Smooth muscle cell (in vitro differentiated cells): Measurements from ENCODE around the gene CCDC136. TPM values are rescaled to one million over a fixed set of nuclear protein-coding genes. Genes with fewer than 3 reads are reported as not detected.

ENCODE experiments used
- DNase-seq: peaks from one replicate; lab custom pipeline; 2025; ENCODE audit not compliant: unreplicated experiment; lab: John Stamatoyannopoulos, UW
- H2AFZ ChIP-seq: fragments of 200-600 bp; sonication (generic); 2 replicates; pipeline ENCODE4 v1.6.0; 2016; ENCODE audit warnings: antibody characterized with exemption, low read depth, mild to moderate bottlenecking
- H3F3A ChIP-seq: fragments of 200-600 bp; sonication (generic); 2 replicates; pipeline ENCODE4 v1.6.0; 2017; ENCODE audit warnings: antibody characterized with exemption, low read depth
- H3K27ac ChIP-seq: fragments of 200-600 bp; sonication (generic); 2 replicates; pipeline ENCODE4 v1.5.1; 2016; ENCODE audit warnings: low read depth, mild to moderate bottlenecking
- H3K27me3 ChIP-seq: fragments of 200-600 bp; sonication (generic); 2 replicates; pipeline ENCODE4 v1.6.1; 2016; ENCODE audit warnings: low read depth, mild to moderate bottlenecking
- H3K36me3 ChIP-seq: fragments of 200-600 bp; sonication (generic); 2 replicates; pipeline ENCODE4 v1.5.1; 2016; ENCODE audit warnings: low read depth
- H3K4me1 ChIP-seq: fragments of 200-600 bp; sonication (generic); 2 replicates; pipeline ENCODE4 v1.5.1; 2016; ENCODE audit warnings: low read depth
- H3K4me2 ChIP-seq: fragments of 200-600 bp; sonication (generic); 2 replicates; pipeline ENCODE4 v1.6.0; 2016; ENCODE audit warnings: mild to moderate bottlenecking
- H3K4me3 ChIP-seq: fragments of 200-600 bp; sonication (generic); 2 replicates; pipeline ENCODE4 v1.5.1; 2016; ENCODE audit warnings: mild to moderate bottlenecking
- H3K79me2 ChIP-seq: fragments of 200-600 bp; sonication (generic); 2 replicates; pipeline ENCODE4 v1.6.0; 2016; ENCODE audit warnings: low read depth, mild to moderate bottlenecking
- H3K9ac ChIP-seq: fragments of 200-600 bp; sonication (generic); 2 replicates; pipeline ENCODE4 v1.6.0; 2016; ENCODE audit warnings: low read depth
- H3K9me3 ChIP-seq: fragments of 200-600 bp; sonication (generic); replicated peaks from 2 replicates; pipeline ENCODE4 v1.5.1; 2016; ENCODE audit warnings: low read depth
- H4K20me1 ChIP-seq: fragments of 200-600 bp; sonication (generic); 2 replicates; pipeline ENCODE4 v1.6.0; 2016; ENCODE audit warnings: low read depth
- CTCF ChIP-seq: fragments of 200-600 bp; sonication (generic); IDR thresholded peaks from 2 replicates; pipeline ENCODE4 v1.5.1; 2017; ENCODE audit warnings: borderline replicate concordance, mild to moderate bottlenecking, antibody characterized with exemption; ENCODE audit not compliant: insufficient read depth, poor library complexity, severe bottlenecking
- WGBS: methylation state at CpG from one replicate; pipeline ENCODE4 v1.1.7; 2016; ENCODE audit warnings: low lambda C conversion rate; 5-methylcytosine and 5-hydroxymethylcytosine counted together
- polyA plus RNA-seq: library from polyadenylated mRNA; unstranded; fragments of >200 nt; fragmentation: Nextera tagmentation; extraction: Ambion mirVana; gene quantifications from 2 replicates; pipeline ENCODE4 v1.2.1, GENCODE V29; 2016
- total RNA-seq: library from RNA; depleted of rRNA; stranded (reverse); fragments of >200 nt; gene quantifications from 2 replicates; pipeline ENCODE4 v1.2.3, GENCODE V29; 2014

The CCDC136 gene
- total and polyA plus RNA-seq, 2 experiments from 2014 or later: 2.7 to 3.1 TPM

DNA sequence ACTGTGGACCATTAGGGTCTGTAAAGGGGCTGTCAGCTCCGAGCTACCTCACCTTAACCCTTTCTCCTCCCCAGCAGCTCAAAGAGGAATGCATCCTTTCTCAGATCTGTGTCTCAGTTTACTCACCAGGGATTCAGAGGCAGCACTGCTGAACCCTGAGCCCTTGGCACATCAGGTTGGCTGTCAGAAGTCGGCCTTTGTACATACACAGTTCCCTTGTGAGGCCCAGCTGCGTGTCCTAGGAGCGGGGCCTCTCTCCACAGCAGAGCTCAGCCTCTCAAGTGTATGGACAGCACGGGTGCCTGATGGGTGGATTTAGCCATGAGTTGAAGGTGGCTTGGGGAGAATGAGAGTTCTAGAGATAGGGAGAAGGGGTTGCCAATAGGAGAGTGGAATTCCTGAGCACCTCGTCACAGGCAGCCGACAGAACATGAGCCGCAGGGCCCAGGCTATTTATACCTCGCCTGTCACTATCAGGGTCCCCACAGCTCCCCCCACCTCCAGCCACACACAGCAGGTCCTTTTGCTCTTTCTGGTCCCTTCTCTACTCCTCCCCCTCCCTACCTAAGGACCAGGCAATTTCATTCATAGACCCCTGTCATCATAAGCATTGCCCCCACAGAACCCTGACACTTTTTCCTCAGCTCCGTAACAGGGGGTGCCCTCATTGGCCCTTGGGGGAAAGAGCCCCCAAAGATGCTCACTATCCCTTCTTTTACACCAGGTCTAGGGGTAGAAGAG is 36.4 kb downstream of the CCDC136 start:
- Histone ChIP-seq H4K20me1 (peaks cover 19% of the 10 kb centered on the region), H3K4me1 (peaks cover 44% of the 10 kb centered on the region), H3K79me2 (peaks cover 3% of the 10 kb centered on the region), H3K9ac (peak overlapping the region; percentile 82), H3K4me2 (peak overlapping the region; percentile 67), H3K9me3 (no peaks in the 10 kb centered on the region), H3K36me3 (no peaks in the 10 kb centered on the region), H3K27me3 (no peaks in the 10 kb centered on the region), H3K27ac (peak overlapping the region; percentile 97), H3K4me3 (no peak overlapping the region), H3F3A (peaks cover 23% of the 10 kb centered on the region), H2AFZ (no peak overlapping the region)
- 25% methylated on average over 10 of the region's 10 CpGs for WGBS
- TF ChIP-seq CTCF: no peak
- peak; percentile 22 for DNase-seq

GRCh38 chr7:128829391-128830166 is 37.8 kb downstream of the CCDC136 start:
- H3K27me3 ChIP-seq: no peaks in the 10 kb centered on the region
- peak; percentile 23 for DNase-seq
- H3K27ac ChIP-seq: peak overlapping the region; percentile 89
- TF ChIP-seq CTCF: no peak
- H4K20me1 ChIP-seq: peaks cover 32% of the 10 kb centered on the region
- peaks cover 3% of the 10 kb centered on the region for H3K79me2 ChIP-seq
- 7% methylated on average over 11 of the region's 13 CpGs for WGBS
- H3K9me3 ChIP-seq: no peaks in the 10 kb centered on the region
- no peak overlapping the region for H2AFZ ChIP-seq
- peaks cover 23% of the 10 kb centered on the region for H3F3A ChIP-seq
- peak overlapping the region; percentile 81 for H3K4me3 ChIP-seq
- no peaks in the 10 kb centered on the region for H3K36me3 ChIP-seq
- peak overlapping the region; percentile 91 for H3K4me2 ChIP-seq
- H3K4me1 ChIP-seq: peaks cover 56% of the 10 kb centered on the region
- H3K9ac ChIP-seq: peak overlapping the region; percentile 71

DNA sequence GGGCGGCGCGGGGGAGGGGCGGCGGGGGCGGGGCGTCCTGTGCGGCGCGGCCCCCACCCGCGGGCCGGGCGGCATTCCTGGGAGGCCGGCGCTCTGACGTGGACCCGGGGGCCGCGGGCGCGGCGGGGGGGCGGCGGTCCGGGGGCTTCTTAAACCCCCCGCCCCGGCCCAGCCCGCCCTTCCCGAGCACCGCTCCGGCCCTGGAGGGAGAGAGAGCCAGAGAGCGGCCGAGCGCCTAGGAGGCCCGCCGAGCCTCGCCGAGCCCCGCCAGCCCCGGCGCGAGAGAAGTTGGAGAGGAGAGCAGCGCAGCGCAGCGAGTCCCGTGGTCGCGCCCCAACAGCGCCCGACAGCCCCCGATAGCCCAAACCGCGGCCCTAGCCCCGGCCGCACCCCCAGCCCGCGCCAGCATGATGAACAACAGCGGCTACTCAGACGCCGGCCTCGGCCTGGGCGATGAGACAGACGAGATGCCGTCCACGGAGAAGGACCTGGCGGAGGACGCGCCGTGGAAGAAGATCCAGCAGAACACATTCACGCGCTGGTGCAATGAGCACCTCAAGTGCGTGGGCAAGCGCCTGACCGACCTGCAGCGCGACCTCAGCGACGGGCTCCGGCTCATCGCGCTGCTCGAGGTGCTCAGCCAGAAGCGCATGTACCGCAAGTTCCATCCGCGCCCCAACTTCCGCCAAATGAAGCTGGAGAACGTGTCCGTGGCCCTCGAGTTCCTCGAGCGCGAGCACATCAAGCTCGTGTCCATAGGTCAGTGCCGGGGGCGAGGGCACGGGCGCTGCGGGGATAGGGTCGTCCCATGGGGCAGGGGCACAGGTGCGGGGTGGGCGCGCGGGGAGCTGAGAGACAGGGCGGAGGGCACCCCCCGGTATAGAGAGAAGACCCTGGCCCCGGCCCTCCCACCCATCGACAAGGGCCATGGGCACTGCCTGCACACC is 38.7 kb downstream of the CCDC136 start, which contains the start of gene FLNC:
FLNC (plus strand) TSS at position 176 of the 947 bp plus-strand sequence; CDS start at position 408, 232 bp downstream.
- Histone ChIP-seq H4K20me1 (peaks cover 41% of the 10 kb centered on the region), H3K4me2 (peak within 1 kb of the TSS; percentile 91), H3K4me3 (peak within 1 kb of the TSS; percentile 81), H2AFZ (peak within 1 kb of the TSS; percentile 77), H3K9me3 (no peaks in the 10 kb centered on the region), H3K36me3 (no peaks in the 10 kb centered on the region), H3K27ac (peak within 1 kb of the TSS; percentile 89), H3K4me1 (peaks cover 56% of the 10 kb centered on the region), H3K79me2 (peaks cover 3% of the 10 kb centered on the region), H3K27me3 (no peaks in the 10 kb centered on the region), H3K9ac (peak within 1 kb of the TSS; percentile 83), H3F3A (peaks cover 23% of the 10 kb centered on the region)
- WGBS: 1% methylated on average over 69 of the region's 109 CpGs
- DNase-seq: peak; percentile 53
- TF ChIP-seq CTCF: no peak
